ENCODE measurements around the gene PAF1.
"Not testable (repeated sequence)": the region's sequence is repeated elsewhere in the genome, so short reads cannot be mapped to it uniquely, and the experiment has no call there.

Gene PAF1

DNA sequence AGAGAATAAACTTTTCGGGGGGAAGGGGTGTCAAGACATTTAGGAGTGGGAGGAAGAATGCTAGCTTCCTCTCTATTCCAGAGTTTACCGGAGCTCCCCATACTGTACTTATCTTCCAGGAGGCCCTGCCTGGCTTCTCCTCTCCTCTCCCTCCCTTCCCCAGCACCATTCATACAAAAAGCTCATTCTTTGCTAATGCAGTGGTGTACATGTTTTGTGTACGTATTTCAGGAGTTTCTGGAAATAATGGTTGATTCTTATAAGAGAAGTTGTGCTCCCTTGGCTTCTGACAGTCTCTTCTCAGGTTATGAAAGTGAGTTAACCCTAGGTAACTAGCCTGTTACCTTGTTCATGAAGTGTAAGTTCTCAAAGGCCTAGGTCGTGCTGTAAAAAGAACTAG, 41.6 kb downstream of the PAF1 start:
- DNase-seq: no peak

- no peak for DNase-seq
These were observed 43.4 kb downstream of the PAF1 start for GRCh38 chr19:39347332-39348164.

GRCh38 chr19:39345956-39346355, 45.0 kb downstream of the PAF1 start:
- no peak for DNase-seq

GRCh38 chr19:39342647-39343305, 48.1 kb downstream of the PAF1 start:
- no peak for DNase-seq

DNA sequence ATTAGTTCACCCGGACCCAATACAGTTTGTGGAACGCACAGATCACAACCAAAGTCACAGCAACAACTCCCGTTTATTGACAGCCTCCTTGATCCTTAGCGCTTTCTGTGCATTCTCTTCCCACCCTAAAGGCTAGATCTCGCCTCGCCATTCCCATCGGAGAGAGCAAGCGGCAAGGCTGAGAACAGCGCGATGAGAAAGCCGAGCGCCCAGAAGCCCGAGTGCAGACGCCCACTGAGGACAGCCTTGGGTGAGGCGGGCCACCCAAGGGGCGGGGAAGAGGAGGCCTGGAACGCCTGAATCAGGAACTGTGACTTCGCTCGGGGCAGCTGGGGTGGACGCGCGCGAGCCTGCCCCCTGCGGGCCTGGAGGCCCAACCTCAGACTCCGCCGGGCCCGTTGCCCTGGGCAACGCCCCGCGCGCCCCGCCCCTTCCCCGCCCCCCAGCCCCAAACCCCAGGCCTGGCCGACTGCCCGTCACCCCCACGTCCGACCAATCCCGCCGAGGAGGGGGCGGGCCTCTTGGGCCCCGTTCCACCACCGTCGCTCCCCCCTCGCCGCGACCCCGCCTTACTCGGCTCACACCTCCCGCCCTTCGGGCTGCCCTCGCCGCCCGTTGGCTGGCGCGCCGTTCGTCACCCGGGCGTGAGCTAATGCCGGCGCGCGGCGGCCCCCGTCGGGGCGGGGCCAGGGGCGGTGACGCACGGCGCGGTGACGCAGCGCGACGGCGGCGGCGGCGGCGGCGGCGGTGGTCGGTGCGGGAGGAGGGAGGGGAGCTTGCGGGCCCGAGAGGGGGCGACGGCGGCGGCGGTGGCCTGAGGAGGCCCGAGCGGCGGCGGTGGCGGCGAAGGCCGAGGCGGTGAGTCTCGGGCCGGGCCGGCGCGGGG, 48.9 kb downstream of the PAF1 start, which contains the start of gene SAMD4B:
TSS of gene SAMD4B (plus strand) at position 703 of the 886 bp plus-strand sequence. CDS start 14,473 bp downstream, outside the sequence.
- peak; percentile 97 for DNase-seq

- no peak for DNase-seq
These were observed 49.7 kb downstream of the PAF1 start for GRCh38 chr19:39341129-39341718.

GRCh38 chr19:39340156-39340555, 50.8 kb downstream of the PAF1 start:
- not testable (repeated sequence) for DNase-seq

- DNase-seq: no peak
These were observed 51.2 kb downstream of the PAF1 start for GRCh38 chr19:39339674-39340073.

- no peak for DNase-seq
These were observed 54.4 kb downstream of the PAF1 start for GRCh38 chr19:39336483-39336882.
